Vagina (tissue), 2 donors: ENCODE data around the gene IL17D. TPM values are rescaled to one million over a fixed set of nuclear protein-coding genes. Genes with fewer than 3 reads are reported as not detected.

ENCODE experiments used
- DNase-seq, 2 donors: peaks; one replicate each; pipeline ENCODE4 v3.0.0-alpha.2; 2017; ENCODE audit errors: extremely low spot score in 2 of 2
- H3K27ac ChIP-seq: fragments of 200-600 bp; sonication (generic); one replicate; pipeline ENCODE4 v1.5.1; 2019
- H3K27me3 ChIP-seq: fragments of 200-600 bp; sonication (generic); one replicate; pipeline ENCODE4 v1.5.1; 2019
- H3K36me3 ChIP-seq, 2 donors: fragments of 200-600 bp; sonication (generic); one replicate each; pipeline ENCODE4 v1.5.1; 2017 to 2019
- H3K4me1 ChIP-seq: fragments of 200-600 bp; sonication (generic); one replicate; pipeline ENCODE4 v1.5.1; 2019
- H3K4me3 ChIP-seq, 2 donors: fragments of 200-600 bp; sonication (generic); 1 replicate in 1 of 2; 2 replicates in 1 of 2; pipeline ENCODE4 v1.5.1; 2016 to 2019
- H3K9me3 ChIP-seq: fragments of 200-600 bp; sonication (generic); one replicate; pipeline ENCODE4 v1.5.1; 2019
- CTCF ChIP-seq, 3 experiments: fragments of 450-650 bp in 2 of 3; fragments of 200-600 bp in 1 of 3; sonication (generic) in 1 of 3; IDR thresholded peaks; one replicate each; pipeline ENCODE4 v1.5.1; 2017 to 2019; ENCODE audit warnings: antibody characterized with exemption in 3 of 3, mild to moderate bottlenecking in 2 of 3, moderate library complexity in 2 of 3
- POLR2A ChIP-seq, 2 donors: fragments of 450-650 bp; IDR thresholded peaks; one replicate each; pipeline ENCODE4 v1.6.1; 2017; ENCODE audit warnings: antibody characterized with exemption in 2 of 2, mild to moderate bottlenecking in 2 of 2, moderate library complexity in 2 of 2
- POLR2AphosphoS5 ChIP-seq, 2 donors: sonication (generic); formaldehyde crosslinking; IDR thresholded peaks; one replicate each; pipeline ENCODE4 v1.9.0; 2017; ENCODE audit warnings: antibody characterized with exemption in 2 of 2, mild to moderate bottlenecking in 2 of 2, low read depth in 1 of 2; ENCODE audit not compliant: insufficient read depth in 1 of 2
- intact Hi-C: fragments of 100-400 bp; cut with DNase I; formaldehyde crosslinking; loops from one replicate; pipeline ENCODE4 v1.15.1; 2023
- total RNA-seq: library from RNA; depleted of rRNA; stranded (reverse); fragments of >200 nt; gene quantifications from one replicate; pipeline ENCODE4 v1.2.3, GENCODE V29; 2016

The IL17D gene
- total RNA-seq, 1 donor from 2014 or later: 3.7 TPM

DNA sequence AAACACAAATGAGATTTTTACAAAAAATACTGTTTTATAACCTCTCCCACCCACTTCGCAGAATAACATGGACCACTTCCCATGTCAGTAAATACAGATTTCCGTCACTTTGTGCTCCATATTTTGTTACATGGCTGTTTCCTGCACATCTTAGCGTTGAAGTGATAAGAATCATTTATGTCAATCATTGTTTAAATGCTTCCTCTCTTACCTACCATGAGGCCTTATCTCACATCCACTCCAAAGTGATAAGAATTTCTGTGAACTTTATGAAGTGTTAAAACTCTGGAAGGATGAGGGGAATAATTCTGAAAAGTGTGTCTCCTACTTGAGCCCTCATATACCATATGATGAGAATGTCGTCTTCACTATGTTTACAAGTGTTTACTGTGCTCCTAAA, 36.6 kb upstream of the IL17D start:
- Histone ChIP-seq H3K4me3 (no peak overlapping the region), H3K27me3 (no peaks in the 10 kb centered on the region), H3K27ac (no peak overlapping the region), H3K4me1 (no peaks in the 10 kb centered on the region), H3K9me3 (no peaks in the 10 kb centered on the region), H3K36me3 (peaks cover 0 to 7% of the 10 kb centered on the region in 2 donors)
- no peak for TF ChIP-seq POLR2AphosphoS5 (IDR thresholded peaks at IDR 0.05; ENCODE audit: insufficient read depth in 1 of 2, low read depth in 1 of 2)
- TF ChIP-seq POLR2A (IDR thresholded peaks at IDR 0.05): no peak
- no peak for TF ChIP-seq CTCF (IDR thresholded peaks at IDR 0.05)
- no peak for DNase-seq
- intact Hi-C loops: no loop called here

- Histone ChIP-seq H3K4me3 (no peak overlapping the region), H3K27me3 (no peaks in the 10 kb centered on the region), H3K9me3 (no peaks in the 10 kb centered on the region), H3K27ac (no peak overlapping the region), H3K4me1 (no peaks in the 10 kb centered on the region), H3K36me3 (peaks cover 0 to 7% of the 10 kb centered on the region in 2 donors)
- intact Hi-C loops: no loop called here
- TF ChIP-seq CTCF (IDR thresholded peaks at IDR 0.05) (no peak), POLR2A (IDR thresholded peaks at IDR 0.05) (no peak), POLR2AphosphoS5 (IDR thresholded peaks at IDR 0.05; ENCODE audit: insufficient read depth in 1 of 2, low read depth in 1 of 2) (no peak)
- DNase-seq: no peak
Measured at GRCh38 chr13:20667857-20668437, 35.6 kb upstream of the IL17D start.

DNA sequence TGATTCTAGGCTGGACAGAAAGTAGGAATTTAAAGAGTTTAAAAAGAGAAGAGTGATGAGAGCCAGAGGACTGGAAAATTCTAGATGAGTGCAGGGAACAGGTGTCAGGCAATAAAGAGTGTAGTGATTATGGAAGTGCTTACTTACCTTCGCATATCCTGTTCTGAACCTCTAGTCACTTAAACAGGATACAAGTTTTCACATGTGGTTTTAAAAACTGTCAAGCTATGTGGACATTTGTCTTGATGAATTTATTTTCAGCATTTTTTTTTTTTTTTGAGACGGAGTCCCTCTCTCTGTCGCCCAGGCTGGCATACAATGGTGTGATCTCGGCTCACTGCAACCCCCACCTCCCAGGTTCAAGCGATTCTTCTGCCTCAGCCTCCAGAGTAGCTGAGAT, 34.3 kb upstream of the IL17D start:
- intact Hi-C loops: no loop called here

GRCh38 chr13:20671789-20672188, 31.7 kb upstream of the IL17D start:
- H3K27ac ChIP-seq: no peak overlapping the region
- intact Hi-C loops: no loop called here
- TF ChIP-seq POLR2A (IDR thresholded peaks at IDR 0.05) (no peak), CTCF (IDR thresholded peaks at IDR 0.05) (no peak), POLR2AphosphoS5 (IDR thresholded peaks at IDR 0.05; ENCODE audit: insufficient read depth in 1 of 2, low read depth in 1 of 2) (no peak)
- no peak overlapping the region for H3K4me3 ChIP-seq
- no peaks in the 10 kb centered on the region for H3K27me3 ChIP-seq
- DNase-seq: no peak
- no peaks in the 10 kb centered on the region for H3K9me3 ChIP-seq
- H3K4me1 ChIP-seq: no peaks in the 10 kb centered on the region
- no peaks in the 10 kb centered on the region for H3K36me3 ChIP-seq

More for the DNA sequence above, 34.3 kb upstream of the IL17D start:
- H3K36me3 ChIP-seq: no peaks in the 10 kb centered on the region
- H3K9me3 ChIP-seq: no peaks in the 10 kb centered on the region
- H3K27ac ChIP-seq: no peak overlapping the region
- TF ChIP-seq POLR2A (IDR thresholded peaks at IDR 0.05) (no peak), POLR2AphosphoS5 (IDR thresholded peaks at IDR 0.05; ENCODE audit: insufficient read depth in 1 of 2, low read depth in 1 of 2) (no peak), CTCF (IDR thresholded peaks at IDR 0.05) (no peak)
- no peaks in the 10 kb centered on the region for H3K4me1 ChIP-seq
- H3K4me3 ChIP-seq: no peak overlapping the region
- no peaks in the 10 kb centered on the region for H3K27me3 ChIP-seq
- DNase-seq: no peak

DNA sequence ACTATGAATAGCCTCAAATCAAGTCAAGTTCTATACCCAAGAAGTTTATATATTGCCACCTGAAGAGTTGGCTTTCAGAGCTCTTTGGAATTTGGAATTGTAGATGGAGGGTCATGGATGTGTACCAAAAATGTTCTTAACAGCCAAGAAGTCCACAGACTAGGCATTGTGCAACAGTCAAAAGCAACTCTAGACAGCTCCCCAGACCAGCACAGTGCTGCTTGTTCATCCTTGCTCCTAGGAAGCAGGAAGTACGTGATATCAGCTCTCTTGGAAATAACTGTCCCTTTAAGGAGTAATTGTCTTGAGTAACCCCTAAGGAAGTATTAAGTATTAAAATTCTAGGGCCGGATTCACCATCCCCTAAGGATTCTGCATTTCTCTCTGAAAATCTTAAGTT, 30.7 kb upstream of the IL17D start:
- no peaks in the 10 kb centered on the region for H3K9me3 ChIP-seq
- H3K27me3 ChIP-seq: no peaks in the 10 kb centered on the region
- no peak overlapping the region for H3K27ac ChIP-seq
- no peaks in the 10 kb centered on the region for H3K36me3 ChIP-seq
- TF ChIP-seq POLR2A (IDR thresholded peaks at IDR 0.05): no peak
- no peak for TF ChIP-seq POLR2AphosphoS5 (IDR thresholded peaks at IDR 0.05; ENCODE audit: insufficient read depth in 1 of 2, low read depth in 1 of 2)
- TF ChIP-seq CTCF (IDR thresholded peaks at IDR 0.05): no peak
- intact Hi-C loops: no loop called here
- DNase-seq: no peak
- no peak overlapping the region for H3K4me3 ChIP-seq
- no peaks in the 10 kb centered on the region for H3K4me1 ChIP-seq
